ENCODE measurements around the gene PSMC5.
"Not testable (repeated sequence)": the region's sequence is repeated elsewhere in the genome, so short reads cannot be mapped to it uniquely, and the experiment has no call there.

Gene PSMC5

GRCh38 chr17:63827002-63827800 is at the start of gene PSMC5, which contains the start of gene FTSJ3:
PSMC5 (plus strand) TSS chr17:63827431; CDS start chr17:63827491, 60 bp downstream.
FTSJ3 (minus strand) TSS chr17:63827663; CDS start chr17:63826902, 761 bp downstream.
- peak; percentile 96 for DNase-seq

DNA sequence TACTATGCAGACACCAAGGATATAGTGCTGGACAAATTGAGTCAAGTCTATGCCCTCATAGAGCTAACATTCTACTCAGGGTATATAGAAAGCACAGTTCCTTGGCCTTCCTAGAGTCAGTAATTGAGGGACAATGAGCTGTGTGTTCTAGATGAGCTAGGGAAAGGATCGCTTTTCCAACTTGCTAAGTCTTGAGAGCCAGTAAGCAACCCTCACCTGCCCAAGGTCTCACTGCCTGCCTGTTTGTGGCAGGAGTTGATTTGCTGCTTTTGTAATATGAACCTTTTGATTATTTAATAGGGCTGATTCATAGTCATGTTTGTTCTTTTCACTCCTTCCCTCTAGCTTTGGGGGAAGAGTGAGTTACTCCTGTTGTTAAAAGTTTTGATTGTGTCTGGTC is 46.7 kb upstream of the PSMC5 start:
- DNase-seq, result no peak

DNA sequence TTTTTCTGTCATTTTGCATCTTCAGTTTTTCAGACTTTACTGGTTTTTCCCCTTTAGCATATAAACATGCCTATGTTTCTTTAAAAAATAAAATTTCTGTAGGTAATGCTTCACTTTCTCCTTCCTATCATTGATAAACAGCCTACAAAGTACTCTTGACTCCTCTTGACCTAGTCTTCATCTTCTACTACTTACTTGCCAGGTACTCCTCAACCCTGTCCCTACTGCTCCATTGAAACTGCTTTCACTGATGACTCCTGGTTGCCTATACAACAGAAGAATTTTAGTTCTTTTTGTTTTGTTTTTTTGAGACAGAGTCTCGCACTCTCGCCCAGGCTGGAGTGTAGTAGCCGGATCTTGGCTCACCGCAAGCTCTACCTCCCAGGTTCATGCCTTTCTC is 46.3 kb upstream of the PSMC5 start:
- DNase-seq, result no peak

- DNase-seq, result no peak
These were observed 43.7 kb upstream of the PSMC5 start for GRCh38 chr17:63783522-63783921.

DNA sequence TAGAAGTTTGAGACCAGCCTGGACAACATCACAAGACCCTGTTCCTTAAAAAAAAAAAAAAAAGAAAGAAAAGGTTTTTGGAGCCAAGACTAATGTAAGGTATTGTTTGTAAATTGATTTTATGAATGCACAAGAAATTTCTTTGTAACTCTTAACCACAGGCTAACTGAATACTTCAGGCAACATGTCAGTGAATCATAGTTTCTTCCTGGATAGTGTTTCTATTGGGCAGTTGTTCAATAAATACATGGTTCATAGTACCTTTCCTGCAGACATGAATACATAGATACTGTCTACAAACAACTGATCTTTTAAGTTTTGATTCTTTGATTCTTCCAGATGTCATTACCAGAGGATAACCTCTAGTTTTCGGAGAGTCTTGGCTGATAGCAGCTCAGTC is 41.7 kb upstream of the PSMC5 start:
- DNase-seq, result no peak

DNA sequence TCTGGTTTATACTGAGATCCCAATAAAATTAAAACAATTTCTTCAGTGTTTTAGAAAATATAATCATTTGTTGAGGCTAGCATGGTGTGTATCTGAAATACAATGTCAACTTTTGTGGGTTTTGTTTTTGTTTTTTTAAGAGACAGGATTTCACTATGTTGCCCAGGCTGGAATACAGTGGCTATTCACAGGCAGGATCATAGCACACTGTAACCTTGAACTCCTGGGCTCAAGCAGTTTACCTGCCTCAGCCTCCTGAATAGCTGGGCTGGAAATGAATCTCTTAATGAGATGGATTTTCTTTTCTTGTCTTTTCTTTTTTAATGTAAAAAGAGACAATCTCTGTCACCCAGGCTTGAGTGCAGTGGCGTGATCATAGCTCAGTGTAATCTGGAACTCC is 41.1 kb upstream of the PSMC5 start:
- no peak for DNase-seq

- DNase-seq, result no peak
These were observed 40.1 kb upstream of the PSMC5 start for GRCh38 chr17:63786971-63787711.

DNA sequence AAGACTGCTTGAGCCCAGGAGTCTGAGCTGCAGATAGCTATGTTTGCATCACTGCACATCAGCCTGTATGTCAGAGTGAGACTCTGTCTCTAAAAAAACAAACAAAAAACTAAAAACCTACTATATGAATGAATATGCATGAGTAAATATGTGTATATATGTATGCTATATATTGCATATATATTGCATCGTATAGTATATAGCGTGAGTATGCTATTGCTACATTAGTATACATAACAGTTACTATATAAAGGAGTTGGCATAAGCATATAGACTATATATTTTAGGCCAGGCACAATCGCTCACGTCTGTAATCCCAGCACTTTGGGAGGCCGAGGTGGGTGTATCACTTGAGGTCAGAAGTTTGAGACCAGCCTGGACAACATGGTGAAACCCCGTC is 37.2 kb upstream of the PSMC5 start:
- no peak for DNase-seq

DNA sequence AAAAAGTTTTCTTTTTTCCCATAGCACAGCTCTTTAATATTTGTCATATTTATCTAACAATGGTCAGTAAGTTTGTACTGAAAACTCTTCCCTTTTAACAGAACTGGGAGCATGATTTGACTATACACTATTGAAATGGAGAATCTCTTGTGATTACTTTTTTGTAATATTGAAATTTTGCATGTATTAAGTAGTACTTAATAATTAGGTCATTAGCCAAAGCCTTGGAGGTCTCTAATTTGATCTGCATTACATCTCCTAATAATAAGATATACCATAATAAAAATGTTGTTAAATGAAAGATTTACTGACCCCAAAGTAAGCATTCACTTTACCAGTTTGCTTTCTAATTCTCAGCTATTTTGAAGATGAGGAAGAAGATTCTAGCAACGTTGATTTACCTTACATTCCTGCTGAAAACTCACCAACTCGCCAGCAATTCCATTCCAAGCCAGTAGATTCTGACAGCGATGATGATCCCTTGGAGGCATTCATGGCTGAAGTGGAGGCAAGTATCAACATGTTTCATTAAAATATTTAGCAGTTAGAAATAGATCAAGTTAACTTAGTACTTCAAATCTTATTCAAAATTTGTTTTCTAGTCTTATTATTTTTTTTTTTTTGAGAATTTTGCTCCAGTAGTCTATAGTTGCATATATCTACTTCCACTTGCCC is 35.0 kb upstream of the PSMC5 start:
- DNase-seq, result no peak

- not testable (repeated sequence) for DNase-seq
These were observed 30.9 kb upstream of the PSMC5 start for GRCh38 chr17:63796375-63796774.

- DNase-seq, result no peak
These were observed 28.6 kb upstream of the PSMC5 start for GRCh38 chr17:63798572-63799106.

DNA sequence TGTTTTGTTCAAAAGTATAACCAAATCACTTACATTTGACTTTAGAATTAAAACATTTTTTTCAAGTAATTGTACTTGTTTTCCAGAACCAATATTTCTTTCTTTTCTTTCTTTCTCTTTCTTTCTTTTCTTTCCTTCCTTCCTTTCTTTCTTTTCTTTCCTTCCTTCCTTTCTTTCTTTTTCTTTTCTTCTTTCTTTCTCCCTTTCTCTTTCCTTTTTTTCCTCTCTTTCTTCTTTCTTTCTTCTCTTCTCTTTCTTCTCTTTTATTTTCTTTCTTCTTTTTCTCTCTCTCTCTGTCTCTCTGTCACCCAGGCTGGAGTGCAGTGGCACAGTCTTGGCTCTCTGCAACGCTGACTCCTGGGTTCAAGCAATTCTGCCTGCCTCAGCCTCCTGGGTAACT is 26.4 kb upstream of the PSMC5 start:
- DNase-seq, result no peak

DNA sequence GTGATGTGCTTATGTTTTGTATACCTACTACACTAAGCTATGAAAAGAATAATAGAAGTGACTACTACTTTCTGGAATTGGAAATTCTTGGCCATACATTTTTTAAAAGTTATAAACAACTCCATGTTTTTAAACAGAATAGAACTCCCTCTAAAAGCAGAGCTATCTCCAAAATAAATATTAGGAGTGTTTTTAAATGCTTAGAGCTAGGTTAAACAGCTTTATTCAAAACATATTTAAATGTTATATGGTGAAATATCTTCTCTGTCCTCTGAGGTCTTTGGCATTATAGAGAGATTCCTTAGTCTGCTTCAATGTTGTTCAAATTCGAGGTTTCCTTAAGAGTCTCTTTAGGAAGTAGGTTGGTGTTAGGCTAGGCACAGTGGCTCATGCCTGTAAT is 22.9 kb upstream of the PSMC5 start:
- no peak for DNase-seq

DNA sequence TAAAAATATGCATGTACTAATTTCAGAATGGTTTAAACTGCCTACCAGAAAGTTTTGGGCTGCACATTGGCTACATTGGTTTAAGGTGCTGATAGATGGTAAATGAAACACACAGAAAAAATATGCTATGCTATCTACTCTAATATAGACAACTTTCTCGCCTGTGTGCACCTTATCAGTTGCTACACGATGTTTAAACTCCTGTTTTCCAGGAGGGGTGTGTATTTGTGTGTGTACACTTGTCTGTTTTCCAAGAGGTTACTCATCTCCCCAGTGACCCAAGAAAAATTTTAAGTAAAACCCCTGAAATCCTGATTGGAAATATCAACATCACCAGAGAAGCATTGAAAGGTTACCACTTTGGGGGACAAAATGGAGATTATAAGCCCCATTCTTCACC is 21.6 kb upstream of the PSMC5 start:
- no peak for DNase-seq

- DNase-seq, result no peak
These were observed 17.3 kb upstream of the PSMC5 start for GRCh38 chr17:63809970-63810369.

DNA sequence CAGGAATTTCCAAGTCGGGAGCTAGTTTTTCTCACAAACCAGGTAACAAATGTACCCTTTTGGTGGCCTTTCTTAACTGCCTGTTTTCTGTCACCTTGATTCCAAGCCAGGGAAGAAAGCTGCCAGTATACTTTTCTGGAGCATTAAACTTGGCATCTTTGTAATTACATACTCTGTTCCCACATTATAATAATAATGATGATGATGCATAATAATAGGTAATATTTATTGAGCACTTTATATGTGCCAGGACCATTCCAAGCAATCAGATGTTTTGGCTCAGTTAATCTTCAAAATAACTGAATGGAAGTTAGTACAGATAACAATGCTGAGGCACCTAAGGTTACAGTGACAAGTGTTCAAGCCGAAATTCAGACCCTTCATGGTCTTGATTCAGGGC is 11.1 kb upstream of the PSMC5 start:
- DNase-seq, result no peak

GRCh38 chr17:63816669-63817068 is 10.6 kb upstream of the PSMC5 start:
- DNase-seq, result no peak

GRCh38 chr17:63817736-63818385 is 9.4 kb upstream of the PSMC5 start:
- no peak for DNase-seq

DNA sequence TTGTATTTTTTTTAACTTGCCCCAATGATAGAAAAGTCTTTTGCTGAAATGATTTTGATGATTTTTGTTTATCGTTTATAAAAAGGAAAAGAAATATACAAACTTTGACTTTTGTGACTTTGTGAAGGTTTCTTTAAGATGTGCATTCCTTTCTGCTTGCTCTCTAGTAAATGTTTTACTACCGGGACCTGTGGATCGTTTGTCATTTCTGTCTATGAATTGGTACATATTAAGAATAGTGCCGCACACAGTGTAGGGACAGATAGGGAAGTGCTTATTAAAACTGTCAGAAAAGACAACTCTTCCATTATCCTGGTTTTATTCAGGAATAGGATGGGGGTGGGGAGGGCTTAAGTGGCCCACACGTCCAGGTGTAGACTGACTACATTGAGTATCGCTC is 8.1 kb upstream of the PSMC5 start:
- DNase-seq, result no peak

DNA sequence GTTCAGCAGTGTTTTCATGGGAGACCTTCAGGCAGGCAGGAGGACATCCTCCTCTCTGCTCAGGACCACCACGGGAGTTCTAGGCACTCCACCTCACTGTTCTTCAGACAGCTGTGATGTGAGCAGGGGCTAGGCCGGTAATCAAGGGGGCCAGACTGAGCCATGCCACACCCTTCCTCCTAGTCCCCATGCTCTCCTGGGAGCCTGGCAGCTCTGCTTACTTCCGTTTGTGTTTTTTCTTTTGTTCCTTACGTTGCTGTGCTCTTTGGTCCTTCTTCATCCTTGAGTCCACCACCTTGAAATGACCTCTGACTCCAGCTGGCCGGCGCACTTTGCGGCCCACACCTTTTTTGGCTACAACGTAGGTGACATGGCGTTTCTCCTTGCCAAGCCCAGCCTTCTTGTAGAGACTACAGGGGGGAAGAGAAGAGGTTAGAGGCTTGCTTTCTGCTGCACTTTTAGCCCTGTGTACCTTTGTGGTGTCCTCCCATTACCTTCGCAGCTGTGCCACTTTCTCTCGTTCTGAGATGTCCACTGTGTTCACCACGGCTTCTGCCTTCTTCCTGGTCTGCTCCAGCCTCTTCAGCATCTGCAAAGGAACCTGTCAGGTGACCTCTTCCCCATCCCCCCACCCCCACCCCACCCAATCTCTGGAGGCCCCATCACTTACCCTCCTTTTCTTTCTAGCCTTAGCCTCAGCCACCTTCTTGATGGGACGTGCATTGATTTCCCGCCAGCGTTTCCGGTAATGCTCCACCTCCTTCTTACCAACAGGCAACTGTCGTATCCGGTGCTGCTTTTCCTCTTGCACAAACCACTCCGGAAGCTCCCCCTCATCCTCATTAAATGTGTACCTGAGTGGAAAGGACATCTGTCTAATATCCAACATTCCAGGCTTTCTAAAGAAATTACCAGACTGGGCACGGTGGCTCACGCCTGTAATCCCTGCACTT is 7.4 kb upstream of the PSMC5 start:
- no peak for DNase-seq

GRCh38 chr17:63820963-63821561 is 6.2 kb upstream of the PSMC5 start:
- DNase-seq, result no peak
